ENCODE data around the gene ZMYM2.

ZMYM2 gene

GRCh38 chr13:20045950-20046548 lies 87.5 kb downstream of the ZMYM2 start:
- DNase-seq (ENCODE audit: low read depth), result no peak

- DNase-seq (ENCODE audit: low read depth), result no peak
Measured at GRCh38 chr13:20049558-20050473, 91.3 kb downstream of the ZMYM2 start.

GRCh38 chr13:20051366-20051765 lies 92.8 kb downstream of the ZMYM2 start:
- DNase-seq (ENCODE audit: low read depth), result no peak

- no peak for DNase-seq (ENCODE audit: low read depth)
Measured at GRCh38 chr13:20053016-20053415, 94.5 kb downstream of the ZMYM2 start.

GRCh38 chr13:20053891-20054290 lies 95.4 kb downstream of the ZMYM2 start:
- DNase-seq (ENCODE audit: low read depth), result no peak

- no peak for DNase-seq (ENCODE audit: low read depth)
Measured at GRCh38 chr13:20054586-20054985, 96.1 kb downstream of the ZMYM2 start.

GRCh38 chr13:20057214-20057613 lies 98.7 kb downstream of the ZMYM2 start:
- DNase-seq (ENCODE audit: low read depth), result no peak

- no peak for DNase-seq (ENCODE audit: low read depth)
Measured at GRCh38 chr13:20057963-20058362, 99.4 kb downstream of the ZMYM2 start.

GRCh38 chr13:20058476-20058875 lies 99.9 kb downstream of the ZMYM2 start:
- no peak for DNase-seq (ENCODE audit: low read depth)

GRCh38 chr13:20064128-20064527 lies 105.6 kb downstream of the ZMYM2 start:
- no peak for DNase-seq (ENCODE audit: low read depth)

GRCh38 chr13:20065516-20065915 lies 107.0 kb downstream of the ZMYM2 start:
- DNase-seq (ENCODE audit: low read depth), result no peak

- DNase-seq (ENCODE audit: low read depth), result no peak
Measured at GRCh38 chr13:20069956-20070355, 111.4 kb downstream of the ZMYM2 start.

GRCh38 chr13:20073775-20074174 lies 115.2 kb downstream of the ZMYM2 start:
- no peak for DNase-seq (ENCODE audit: low read depth)

- DNase-seq (ENCODE audit: low read depth), result no peak
Measured at GRCh38 chr13:20074966-20075365, 116.4 kb downstream of the ZMYM2 start.

- DNase-seq (ENCODE audit: low read depth), result no peak
Measured at GRCh38 chr13:20077086-20077485, 118.6 kb downstream of the ZMYM2 start.

GRCh38 chr13:20080377-20081164 lies 122.0 kb downstream of the ZMYM2 start:
- no peak for DNase-seq (ENCODE audit: low read depth)

- no peak for DNase-seq (ENCODE audit: low read depth)
Measured at GRCh38 chr13:20090349-20090748, 131.8 kb downstream of the ZMYM2 start.

GRCh38 chr13:20093951-20094350 lies 135.4 kb downstream of the ZMYM2 start:
- DNase-seq (ENCODE audit: low read depth), result no peak

GRCh38 chr13:20099319-20099718 lies 140.8 kb downstream of the ZMYM2 start:
- no peak for DNase-seq (ENCODE audit: low read depth)

GRCh38 chr13:20101467-20102316 lies 143.2 kb downstream of the ZMYM2 start:
- no peak for DNase-seq (ENCODE audit: low read depth)

- DNase-seq (ENCODE audit: low read depth), result no peak
Measured at GRCh38 chr13:20102525-20103180, 144.1 kb downstream of the ZMYM2 start.

All from T-helper 22 cell (primary cell).